Natural killer cell (primary cell): ENCODE results near the gene ACVR2B. TPM values are rescaled to one million over a fixed set of nuclear protein-coding genes. Genes with fewer than 3 reads are reported as not detected.

ENCODE experiments used
- ATAC-seq, 3 donors: fragments of 150-1000 bp in 2 of 3; fragments of 200-7000 bp in 1 of 3; cut with Tn5 transposase; 1 replicate in 1 of 3; 2 replicates in 2 of 3; pipeline ENCODE4 v1.10.0; 2021; ENCODE audit warnings: mild to moderate bottlenecking in 2 of 3, moderate library complexity in 2 of 3
- DNase-seq, 2 donors: peaks; one replicate each; pipeline versions ENCODE4 v3.0.0 to v3.0.0-alpha.2; 2013 to 2021; ENCODE audit warnings: mixed read lengths in 1 of 2
- H3K27ac ChIP-seq: one replicate; pipeline ENCODE4 v1.5.1; 2013; ENCODE audit warnings: mild to moderate bottlenecking, low read length
- H3K27me3 ChIP-seq: one replicate; pipeline ENCODE4 v1.6.1; 2013; ENCODE audit warnings: low read length; ENCODE audit not compliant: control insufficient read depth, insufficient read depth
- H3K36me3 ChIP-seq: one replicate; pipeline ENCODE4 v1.6.1; 2013; ENCODE audit warnings: low read length; ENCODE audit not compliant: control insufficient read depth, insufficient read depth
- H3K4me1 ChIP-seq: one replicate; pipeline ENCODE4 v1.6.1; 2013; ENCODE audit warnings: low read length; ENCODE audit not compliant: control insufficient read depth, insufficient read depth
- H3K4me3 ChIP-seq: one replicate; pipeline ENCODE4 v1.5.1; 2013; ENCODE audit warnings: low read length
- H3K9me3 ChIP-seq: one replicate; pipeline ENCODE4 v1.6.1; 2013; ENCODE audit warnings: low read length; ENCODE audit not compliant: control insufficient read depth, insufficient read depth
- H3K27ac Mint-ChIP-seq, 2 donors: one replicate each; pipeline ENCODE4 v1.8.0; 2022; ENCODE audit warnings: mild to moderate bottlenecking in 2 of 2, mixed read lengths in 2 of 2, moderate library complexity in 1 of 2
- H3K27me3 Mint-ChIP-seq, 2 donors: one replicate each; pipeline ENCODE4 v1.8.0; 2022; ENCODE audit warnings: low read depth in 2 of 2, mixed read lengths in 2 of 2
- H3K36me3 Mint-ChIP-seq: one replicate; pipeline ENCODE4 v1.8.0; 2022; ENCODE audit warnings: mixed read lengths
- H3K4me1 Mint-ChIP-seq, 2 donors: one replicate each; pipeline ENCODE4 v1.8.0; 2022; ENCODE audit warnings: mixed read lengths in 2 of 2
- H3K4me3 Mint-ChIP-seq: one replicate; pipeline ENCODE4 v1.8.0; 2022; ENCODE audit warnings: mild to moderate bottlenecking, moderate library complexity, mixed read lengths
- H3K9me3 Mint-ChIP-seq, 2 donors: one replicate each; pipeline ENCODE4 v1.8.0; 2022; ENCODE audit warnings: mixed read lengths in 2 of 2
- CTCF ChIP-seq: fragments of 200-600 bp; IDR thresholded peaks from one replicate; pipeline ENCODE4 v1.8.0; 2022; ENCODE audit warnings: antibody characterized with exemption
- WGBS: methylation state at CpG from one replicate; pipeline ENCODE4 v1.1.7; 2013; ENCODE audit warnings: missing lambda C conversion rate; ENCODE audit not compliant: insufficient coverage; 5-methylcytosine and 5-hydroxymethylcytosine counted together
- intact Hi-C: fragments of 100-400 bp; cut with micrococcal nuclease; formaldehyde crosslinking; loops from one replicate; pipeline ENCODE4 v1.14.2; 2022
- total RNA-seq, 4 donors: library from RNA; stranded (reverse); fragments of 120-200 nt in 1 of 4; gene quantifications; one replicate each; pipeline versions ENCODE4 v1.2.3 to v1.2.4, GENCODE V29; 2013 to 2022

Gene ACVR2B
- total RNA-seq, 3 donors from 2014 or later (not counting 1 experiment from before 2014, with no cell fraction given), result 1.6 to 3.1 (median 2.7) TPM

- H3K4me1 Mint-ChIP-seq, result peaks cover 11 to 24% of the 10 kb centered on the region in 2 donors
- 98% methylated on average over 5 of the region's 5 CpGs for WGBS
- ATAC-seq (no peak), DNase-seq (no peak)
- no peak overlapping the region for H3K4me3 Mint-ChIP-seq
- no peak overlapping the region for H3K27ac Mint-ChIP-seq
- no peaks in the 10 kb centered on the region for H3K27me3 Mint-ChIP-seq
- peaks cover 19% of the 10 kb centered on the region for H3K36me3 Mint-ChIP-seq
- no peaks in the 10 kb centered on the region for H3K4me1 ChIP-seq
- H3K27ac ChIP-seq, result no peak overlapping the region
- H3K9me3 Mint-ChIP-seq, result no peaks in the 10 kb centered on the region
- TF ChIP-seq CTCF, result no peak
- H3K4me3 ChIP-seq, result no peak overlapping the region
- intact Hi-C loops, result loop anchor here (10.0 kb wide), 1 partner anchor 321 kb away; no protein-coding TSS in a partner anchor
- H3K27me3 ChIP-seq, result no peaks in the 10 kb centered on the region
- H3K36me3 ChIP-seq, result peaks cover 18% of the 10 kb centered on the region
- H3K9me3 ChIP-seq, result no peaks in the 10 kb centered on the region
These were observed 70.5 kb downstream of the ACVR2B start for GRCh38 chr3:38524141-38524739.

DNA sequence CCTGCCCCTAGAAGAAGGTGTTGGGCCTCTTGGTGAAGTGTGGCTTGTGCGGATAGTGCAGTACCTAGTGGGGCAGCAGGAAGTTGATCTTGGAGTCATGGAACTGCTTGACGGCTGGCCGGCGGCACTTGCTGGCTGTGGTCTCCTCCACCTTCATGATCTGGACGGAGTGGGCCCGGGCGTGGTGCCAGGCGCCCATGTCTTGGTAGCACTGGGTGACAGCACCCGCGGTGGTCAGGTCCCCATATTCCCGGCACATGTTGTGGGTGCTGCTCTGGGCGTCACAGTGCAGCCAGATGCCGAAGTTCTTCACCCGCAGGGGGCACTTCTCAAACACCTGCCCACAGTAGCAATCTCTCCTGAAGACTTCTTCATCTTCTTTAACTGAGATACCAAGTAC lies 73.1 kb downstream of the ACVR2B start:
- H3K9me3 Mint-ChIP-seq, result no peaks in the 10 kb centered on the region
- no peak overlapping the region for H3K4me3 Mint-ChIP-seq
- no peaks in the 10 kb centered on the region for H3K4me1 ChIP-seq
- H3K4me1 Mint-ChIP-seq, result peaks cover 0 to under 1% of the 10 kb centered on the region in 2 donors
- intact Hi-C loops, result loop anchor here (10.0 kb wide), 1 partner anchor 318 kb away; no protein-coding TSS in a partner anchor
- H3K36me3 Mint-ChIP-seq, result peaks cover 19% of the 10 kb centered on the region
- H3K9me3 ChIP-seq, result no peaks in the 10 kb centered on the region
- no peaks in the 10 kb centered on the region for H3K27me3 ChIP-seq
- WGBS, result 96% methylated on average over 14 of the region's 14 CpGs
- H3K27ac Mint-ChIP-seq, result no peak overlapping the region
- H3K4me3 ChIP-seq, result no peak overlapping the region
- ATAC-seq (no peak), DNase-seq (no peak)
- H3K36me3 ChIP-seq, result peaks cover 18% of the 10 kb centered on the region
- no peak overlapping the region for H3K27ac ChIP-seq
- no peaks in the 10 kb centered on the region for H3K27me3 Mint-ChIP-seq
- no peak for TF ChIP-seq CTCF

- DNase-seq (no peak), ATAC-seq (no peak)
- Mint-ChIP-seq H3K27me3 (no peaks in the 10 kb centered on the region), H3K36me3 (peaks cover 19% of the 10 kb centered on the region), H3K9me3 (no peaks in the 10 kb centered on the region), H3K4me3 (no peak overlapping the region), H3K27ac (no peak overlapping the region), H3K4me1 (peaks cover 5 to 9% of the 10 kb centered on the region in 2 donors)
- no peak overlapping the region for H3K27ac ChIP-seq
- no peaks in the 10 kb centered on the region for H3K27me3 ChIP-seq
- no peak for TF ChIP-seq CTCF
- H3K36me3 ChIP-seq, result peaks cover 21% of the 10 kb centered on the region
- intact Hi-C loops, result loop anchor here (10.0 kb wide), 1 partner anchor 316 kb away; no protein-coding TSS in a partner anchor
- H3K9me3 ChIP-seq, result no peaks in the 10 kb centered on the region
- no peaks in the 10 kb centered on the region for H3K4me1 ChIP-seq
- H3K4me3 ChIP-seq, result no peak overlapping the region
- 93% methylated on average over 1 of the region's 1 CpG for WGBS
These were observed 74.8 kb downstream of the ACVR2B start for GRCh38 chr3:38528457-38528856.

DNA sequence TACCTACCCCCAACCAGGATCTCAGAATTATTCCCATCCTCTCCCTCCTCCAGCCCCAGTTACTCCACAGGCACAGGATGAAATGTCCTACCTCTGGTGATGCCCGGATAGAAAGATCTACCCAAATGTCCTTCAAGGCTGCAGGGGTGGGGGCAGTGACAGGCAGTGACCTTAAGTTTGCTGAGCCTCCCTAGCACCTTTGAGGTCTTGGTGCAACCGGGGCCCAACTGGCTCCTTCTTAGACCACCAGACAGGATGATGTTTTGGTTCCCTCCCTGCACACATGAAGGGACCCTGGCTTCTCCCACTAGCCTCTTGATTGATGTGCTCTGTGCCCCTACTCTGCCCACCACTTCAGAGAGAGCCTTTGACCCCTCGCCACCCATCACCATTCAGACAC lies 78.8 kb downstream of the ACVR2B start:
- H3K4me1 ChIP-seq, result no peaks in the 10 kb centered on the region
- no peak for TF ChIP-seq CTCF
- Mint-ChIP-seq H3K4me3 (no peak overlapping the region), H3K27ac (no peak overlapping the region), H3K36me3 (peaks cover 17% of the 10 kb centered on the region), H3K4me1 (peaks cover 5 to 16% of the 10 kb centered on the region in 2 donors), H3K27me3 (no peaks in the 10 kb centered on the region), H3K9me3 (no peaks in the 10 kb centered on the region)
- H3K27me3 ChIP-seq, result no peaks in the 10 kb centered on the region
- H3K4me3 ChIP-seq, result no peak overlapping the region
- no peak for DNase-seq
- WGBS, result 67% methylated on average over 3 of the region's 3 CpGs
- no peak overlapping the region for H3K27ac ChIP-seq
- intact Hi-C loops, result no loop called here
- H3K9me3 ChIP-seq, result no peaks in the 10 kb centered on the region
- ATAC-seq, result no peak
- H3K36me3 ChIP-seq, result peaks cover 3% of the 10 kb centered on the region
